ENCODE results near the gene RBP5. TPM values are rescaled to one million over a fixed set of nuclear protein-coding genes. Genes with fewer than 3 reads are reported as not detected.

Gene RBP5, protein sequence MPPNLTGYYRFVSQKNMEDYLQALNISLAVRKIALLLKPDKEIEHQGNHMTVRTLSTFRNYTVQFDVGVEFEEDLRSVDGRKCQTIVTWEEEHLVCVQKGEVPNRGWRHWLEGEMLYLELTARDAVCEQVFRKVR
- total RNA-seq, result 1 to 10 TPM in 1 of 4 donors, under 1 TPM in 1, not detected in 2; 0.26 to 2.5 TPM

DNA sequence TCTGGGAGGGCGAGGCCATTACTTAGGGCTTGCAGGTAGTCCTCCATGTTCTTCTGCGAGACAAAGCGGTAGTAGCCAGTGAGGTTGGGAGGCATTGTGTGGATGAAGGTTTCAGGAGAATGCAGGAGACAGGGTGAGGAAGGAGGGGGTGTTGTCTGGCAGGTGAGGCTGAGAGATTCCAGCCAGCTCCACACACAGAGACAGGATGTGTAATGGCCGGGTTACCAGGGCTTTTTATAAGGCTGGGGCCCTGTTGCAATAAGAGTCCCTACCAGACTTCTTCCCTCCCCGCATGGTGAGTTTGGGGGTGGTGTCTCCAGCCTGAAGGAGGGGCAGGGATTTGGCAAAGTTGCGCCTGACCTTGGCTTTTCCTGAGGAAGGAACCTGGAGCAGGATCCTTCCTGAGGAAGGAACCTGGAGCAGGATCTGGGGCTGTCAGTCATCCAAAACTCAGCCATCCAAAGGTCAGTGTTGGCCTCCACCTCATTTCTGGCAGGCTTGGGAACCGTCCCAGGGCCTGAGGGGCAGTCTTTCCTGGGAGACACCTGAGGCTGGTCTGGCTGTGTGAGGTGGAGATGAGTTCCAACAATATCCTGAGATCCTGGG lies at the start of gene RBP5:
Gene RBP5 (minus strand): TSS at position 209 of the 606 bp plus-strand sequence. CDS start 114 bp downstream, at position 95.
- peak within 1 kb of the TSS; percentile 35 for H3K4me3 ChIP-seq (ENCODE audit: low read depth, poor library complexity, severe bottlenecking)
- WGBS, 2 donors, result 53 to 62% methylated on average over 7 of the region's 7 CpGs
- intact Hi-C loops (cut with DNase I; ENCODE audit: low total_unique reads), result no loop called here
- DNase-seq (ENCODE audit: low spot score in 2 of 2), result no peak
- TF ChIP-seq POLR2A (IDR thresholded peaks at IDR 0.05), result no peak
- TF ChIP-seq, protein P1, sequence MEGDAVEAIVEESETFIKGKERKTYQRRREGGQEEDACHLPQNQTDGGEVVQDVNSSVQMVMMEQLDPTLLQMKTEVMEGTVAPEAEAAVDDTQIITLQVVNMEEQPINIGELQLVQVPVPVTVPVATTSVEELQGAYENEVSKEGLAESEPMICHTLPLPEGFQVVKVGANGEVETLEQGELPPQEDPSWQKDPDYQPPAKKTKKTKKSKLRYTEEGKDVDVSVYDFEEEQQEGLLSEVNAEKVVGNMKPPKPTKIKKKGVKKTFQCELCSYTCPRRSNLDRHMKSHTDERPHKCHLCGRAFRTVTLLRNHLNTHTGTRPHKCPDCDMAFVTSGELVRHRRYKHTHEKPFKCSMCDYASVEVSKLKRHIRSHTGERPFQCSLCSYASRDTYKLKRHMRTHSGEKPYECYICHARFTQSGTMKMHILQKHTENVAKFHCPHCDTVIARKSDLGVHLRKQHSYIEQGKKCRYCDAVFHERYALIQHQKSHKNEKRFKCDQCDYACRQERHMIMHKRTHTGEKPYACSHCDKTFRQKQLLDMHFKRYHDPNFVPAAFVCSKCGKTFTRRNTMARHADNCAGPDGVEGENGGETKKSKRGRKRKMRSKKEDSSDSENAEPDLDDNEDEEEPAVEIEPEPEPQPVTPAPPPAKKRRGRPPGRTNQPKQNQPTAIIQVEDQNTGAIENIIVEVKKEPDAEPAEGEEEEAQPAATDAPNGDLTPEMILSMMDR (IDR thresholded peaks at IDR 0.05), result no peak

DNA sequence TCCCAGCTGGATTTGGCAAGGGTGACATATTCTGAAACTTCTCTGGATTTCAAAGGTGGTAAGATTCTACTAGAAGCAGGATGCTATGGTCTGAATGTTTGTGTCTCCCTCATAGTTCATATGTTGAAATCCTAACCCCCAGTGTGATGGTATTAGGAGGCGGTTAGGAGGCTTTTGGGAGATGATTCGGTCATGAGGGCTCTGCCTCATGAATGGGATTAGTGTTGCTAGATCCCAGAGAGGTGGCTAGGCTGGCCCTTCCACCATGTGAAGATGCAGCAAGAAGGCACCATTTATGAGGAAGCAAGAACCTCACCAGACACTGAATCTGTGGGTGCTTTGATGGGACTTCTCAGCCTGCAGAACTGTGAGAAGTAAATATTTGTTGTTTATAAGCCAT lies 49.8 kb upstream of the RBP5 start:
- DNase-seq (ENCODE audit: low spot score in 2 of 2), result no peak
- TF ChIP-seq, protein P1 (IDR thresholded peaks at IDR 0.05), result no peak
- TF ChIP-seq POLR2A (IDR thresholded peaks at IDR 0.05), result no peak
- intact Hi-C loops (cut with DNase I; ENCODE audit: low total_unique reads), result no loop called here
- no peak overlapping the region for H3K4me3 ChIP-seq (ENCODE audit: low read depth, poor library complexity, severe bottlenecking)
- 85 to 97% methylated on average over 2 of the region's 2 CpGs for whole genome bisulfite sequencing, 2 donors

DNA sequence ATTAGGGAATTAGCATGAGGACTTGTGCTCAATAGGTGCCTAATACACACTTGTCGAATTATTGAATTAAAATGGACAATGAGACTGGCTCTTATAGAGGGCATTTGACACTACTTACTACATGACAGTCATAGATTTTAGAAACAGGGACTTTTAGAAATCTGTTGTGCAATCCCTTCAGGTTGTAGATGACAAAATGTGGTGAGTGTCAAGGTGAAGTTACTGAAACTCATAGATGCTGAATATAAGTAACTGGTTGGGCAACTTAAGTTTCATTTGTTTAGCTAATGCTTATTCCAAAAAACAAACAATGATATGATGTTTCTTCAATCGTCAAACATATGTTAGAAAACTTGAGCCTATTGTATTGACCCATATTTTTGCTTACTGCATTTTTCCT lies 47.9 kb upstream of the RBP5 start:
- intact Hi-C loops (cut with DNase I; ENCODE audit: low total_unique reads), result no loop called here
- WGBS, 2 donors, result 60 to 74% methylated on average over 2 of the region's 2 CpGs

DNA sequence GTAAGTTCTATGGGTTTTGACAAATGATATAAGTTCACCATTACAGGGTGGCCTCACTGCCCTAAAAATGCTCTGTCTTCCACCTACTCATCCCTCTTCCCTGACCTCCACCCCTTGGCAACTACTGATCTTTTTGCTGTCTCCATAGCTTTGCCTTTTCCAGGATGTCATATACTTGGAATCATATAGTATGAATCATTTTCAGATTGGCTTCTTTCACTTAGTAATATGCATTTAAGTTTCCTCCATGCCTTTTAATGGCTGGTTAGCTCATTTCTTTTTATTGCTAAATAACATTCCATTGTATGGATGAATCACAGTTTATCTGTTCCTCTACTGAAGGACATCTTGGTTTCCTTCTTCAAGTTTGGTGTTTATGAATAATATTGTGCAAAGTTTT lies 46.8 kb upstream of the RBP5 start:
- TF ChIP-seq, protein P1 (IDR thresholded peaks at IDR 0.05), result no peak
- TF ChIP-seq POLR2A (IDR thresholded peaks at IDR 0.05), result no peak
- intact Hi-C loops (cut with DNase I; ENCODE audit: low total_unique reads), result no loop called here
- no peak for DNase-seq (ENCODE audit: low spot score in 2 of 2)
- no peak overlapping the region for H3K4me3 ChIP-seq (ENCODE audit: low read depth, poor library complexity, severe bottlenecking)

More for the DNA sequence above, 47.9 kb upstream of the RBP5 start:
- no peak overlapping the region for H3K4me3 ChIP-seq (ENCODE audit: low read depth, poor library complexity, severe bottlenecking)
- TF ChIP-seq POLR2A (IDR thresholded peaks at IDR 0.05), result no peak
- TF ChIP-seq, protein P1 (IDR thresholded peaks at IDR 0.05), result no peak
- DNase-seq (ENCODE audit: low spot score in 2 of 2), result no peak

DNA sequence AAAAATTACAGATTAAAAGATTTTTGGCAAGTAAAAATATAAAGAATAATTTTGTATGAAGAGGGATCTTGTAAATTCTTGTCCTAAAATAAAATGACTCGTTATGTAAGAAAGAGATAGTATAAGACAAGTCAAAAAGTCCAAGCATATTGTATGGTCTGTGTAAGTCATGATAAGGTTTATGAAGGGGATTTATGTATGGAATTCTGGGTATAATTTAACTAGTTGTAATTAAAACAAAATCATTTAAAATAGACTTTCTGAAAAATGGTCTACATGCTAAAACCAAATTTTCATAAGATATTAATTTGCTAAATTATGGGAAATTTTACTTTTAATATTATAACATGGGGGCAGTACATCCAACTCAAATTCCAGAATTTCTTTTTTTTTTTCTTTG lies 43.2 kb upstream of the RBP5 start:
- H3K4me3 ChIP-seq (ENCODE audit: low read depth, poor library complexity, severe bottlenecking), result no peak overlapping the region
- intact Hi-C loops (cut with DNase I; ENCODE audit: low total_unique reads), result no loop called here
- WGBS, 2 donors, result 52 to 70% methylated on average over 1 of the region's 1 CpG
- TF ChIP-seq, protein P1 (IDR thresholded peaks at IDR 0.05), result no peak
- no peak for TF ChIP-seq POLR2A (IDR thresholded peaks at IDR 0.05)
- DNase-seq (ENCODE audit: low spot score in 2 of 2), result no peak

DNA sequence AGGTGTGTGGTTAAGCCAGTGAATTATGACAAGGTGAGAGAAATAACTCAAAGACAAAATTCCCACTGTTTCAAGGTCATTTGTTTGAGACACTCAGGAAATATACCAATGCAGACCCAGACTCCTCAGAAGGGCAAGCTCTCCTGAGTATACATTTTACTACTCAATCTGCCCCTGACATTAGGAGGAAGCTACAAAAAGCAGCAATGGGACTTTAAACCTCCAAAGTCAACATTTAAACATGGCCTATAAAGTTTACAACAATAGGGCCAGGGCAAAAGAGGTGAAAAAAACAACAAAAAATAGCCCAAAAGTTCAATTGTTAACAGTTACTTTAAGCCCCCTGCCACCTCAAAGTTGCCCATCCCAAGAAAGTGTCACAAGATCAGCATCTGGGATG lies 41.3 kb upstream of the RBP5 start:
- intact Hi-C loops (cut with DNase I; ENCODE audit: low total_unique reads), result no loop called here

More for the DNA sequence above, 41.3 kb upstream of the RBP5 start:
- TF ChIP-seq, protein P1 (IDR thresholded peaks at IDR 0.05), result no peak
- no peak for TF ChIP-seq POLR2A (IDR thresholded peaks at IDR 0.05)
- no peak overlapping the region for H3K4me3 ChIP-seq (ENCODE audit: low read depth, poor library complexity, severe bottlenecking)
- no peak for DNase-seq (ENCODE audit: low spot score in 2 of 2)

All from lower leg skin (tissue), 4 donors.